ENCODE measurements around the gene FAF1. TPM values are rescaled to one million over a fixed set of nuclear protein-coding genes. Genes with fewer than 3 reads are reported as not detected.
A peak's percentile ranks its signal among the peaks of the same experiment; 100 is the strongest.

FAF1 gene
- total RNA-seq, 4 donors from 2014 or later = 23.8 to 64.6 (median 43.9) TPM

GRCh38 chr1:50441183-50441582, 518.9 kb downstream of the FAF1 start:
- no peak for DNase-seq
- H3K27ac ChIP-seq = no peak overlapping the region
- 77 to 83% methylated on average over 6 of the region's 6 CpGs for WGBS, 2 donors
- no peaks in the 10 kb centered on the region for H3K9me3 ChIP-seq
- H3K36me3 ChIP-seq = peaks cover 0 to 53% (median 0%) of the 10 kb centered on the region in 3 donors
- no peak for TF ChIP-seq POLR2A (IDR thresholded peaks at IDR 0.05)
- TF ChIP-seq CTCF (IDR thresholded peaks at IDR 0.05) = no peak
- no peak overlapping the region for H3K4me3 ChIP-seq
- intact Hi-C loops (cut with DNase I) = no loop called here
- H3K27me3 ChIP-seq = no peaks in the 10 kb centered on the region
- no peaks in the 10 kb centered on the region for H3K4me1 ChIP-seq

GRCh38 chr1:50438945-50439344, 521.1 kb downstream of the FAF1 start:
- Histone ChIP-seq H3K27ac (no peak overlapping the region), H3K4me3 (no peak overlapping the region), H3K4me1 (no peaks in the 10 kb centered on the region), H3K9me3 (no peaks in the 10 kb centered on the region), H3K36me3 (peaks cover 0 to 53% (median 0%) of the 10 kb centered on the region in 3 donors), H3K27me3 (no peaks in the 10 kb centered on the region)
- intact Hi-C loops (cut with DNase I) = no loop called here
- TF ChIP-seq POLR2A (IDR thresholded peaks at IDR 0.05) (no peak), CTCF (IDR thresholded peaks at IDR 0.05) (peak in 1 of 6 experiments; percentile 21)
- no peak for DNase-seq

- 95% methylated on average over 6 of the region's 6 CpGs for WGBS, 2 donors
- Histone ChIP-seq H3K27ac (no peak overlapping the region), H3K9me3 (no peaks in the 10 kb centered on the region), H3K27me3 (peaks cover 0 to 13% (median under 1%) of the 10 kb centered on the region in 4 donors), H3K4me3 (no peak overlapping the region), H3K4me1 (no peaks in the 10 kb centered on the region), H3K36me3 (peaks cover 0 to 43% (median 0%) of the 10 kb centered on the region in 3 donors)
- intact Hi-C loops (cut with DNase I) = no loop called here
- TF ChIP-seq POLR2A (IDR thresholded peaks at IDR 0.05) (no peak), CTCF (IDR thresholded peaks at IDR 0.05) (no peak)
- no peak for DNase-seq
Observed at GRCh38 chr1:50436489-50436888, 523.6 kb downstream of the FAF1 start.

- no peaks in the 10 kb centered on the region for H3K9me3 ChIP-seq
- H3K27me3 ChIP-seq = peaks cover 0 to 78% (median 40%) of the 10 kb centered on the region in 4 donors
- no peaks in the 10 kb centered on the region for H3K36me3 ChIP-seq
- peaks cover 8 to 41% (median 17%) of the 10 kb centered on the region in 3 donors for H3K4me1 ChIP-seq
- no peak for DNase-seq
- intact Hi-C loops (cut with DNase I) = no loop called here
- H3K27ac ChIP-seq = no peak overlapping the region
- WGBS, 2 donors = 10 to 12% methylated on average over 5 of the region's 5 CpGs
- TF ChIP-seq POLR2A (IDR thresholded peaks at IDR 0.05) = no peak
- TF ChIP-seq CTCF (IDR thresholded peaks at IDR 0.05) = no peak
- H3K4me3 ChIP-seq = peak overlapping the region in 2 of 4 donors; percentile 15 to 41
Observed at GRCh38 chr1:50430010-50430405, 530.1 kb downstream of the FAF1 start.

- no peak for TF ChIP-seq POLR2A (IDR thresholded peaks at IDR 0.05)
- no peak for TF ChIP-seq CTCF (IDR thresholded peaks at IDR 0.05)
- DNase-seq = no peak
- 47 to 67% methylated on average over 13 to 18 of the region's 35 CpGs for WGBS, 2 donors
- no peak overlapping the region for H3K27ac ChIP-seq
- peaks cover 11 to 60% (median 33%) of the 10 kb centered on the region in 3 donors for H3K4me1 ChIP-seq
- intact Hi-C loops (cut with DNase I) = no loop called here
- H3K36me3 ChIP-seq = no peaks in the 10 kb centered on the region
- H3K4me3 ChIP-seq = no peak overlapping the region
- peaks cover 0 to 97% (median 49%) of the 10 kb centered on the region in 4 donors for H3K27me3 ChIP-seq
- H3K9me3 ChIP-seq = no peaks in the 10 kb centered on the region
Observed at GRCh38 chr1:50427818-50428779, 532.0 kb downstream of the FAF1 start.

All from esophagus squamous epithelium (tissue), 5 donors.